Measurements from ENCODE around the gene CAPN15. TPM values are rescaled to one million over a fixed set of nuclear protein-coding genes. Genes with fewer than 3 reads are reported as not detected.
A peak's percentile ranks its signal among the peaks of the same experiment; 100 is the strongest.

The CAPN15 gene
- total and polyA plus RNA-seq, 9 of the 15 experiments (the other 6 are each of a cell fraction or from before 2014, with no cell fraction given), result 0.62 to 111 (median 14.2) TPM

DNA sequence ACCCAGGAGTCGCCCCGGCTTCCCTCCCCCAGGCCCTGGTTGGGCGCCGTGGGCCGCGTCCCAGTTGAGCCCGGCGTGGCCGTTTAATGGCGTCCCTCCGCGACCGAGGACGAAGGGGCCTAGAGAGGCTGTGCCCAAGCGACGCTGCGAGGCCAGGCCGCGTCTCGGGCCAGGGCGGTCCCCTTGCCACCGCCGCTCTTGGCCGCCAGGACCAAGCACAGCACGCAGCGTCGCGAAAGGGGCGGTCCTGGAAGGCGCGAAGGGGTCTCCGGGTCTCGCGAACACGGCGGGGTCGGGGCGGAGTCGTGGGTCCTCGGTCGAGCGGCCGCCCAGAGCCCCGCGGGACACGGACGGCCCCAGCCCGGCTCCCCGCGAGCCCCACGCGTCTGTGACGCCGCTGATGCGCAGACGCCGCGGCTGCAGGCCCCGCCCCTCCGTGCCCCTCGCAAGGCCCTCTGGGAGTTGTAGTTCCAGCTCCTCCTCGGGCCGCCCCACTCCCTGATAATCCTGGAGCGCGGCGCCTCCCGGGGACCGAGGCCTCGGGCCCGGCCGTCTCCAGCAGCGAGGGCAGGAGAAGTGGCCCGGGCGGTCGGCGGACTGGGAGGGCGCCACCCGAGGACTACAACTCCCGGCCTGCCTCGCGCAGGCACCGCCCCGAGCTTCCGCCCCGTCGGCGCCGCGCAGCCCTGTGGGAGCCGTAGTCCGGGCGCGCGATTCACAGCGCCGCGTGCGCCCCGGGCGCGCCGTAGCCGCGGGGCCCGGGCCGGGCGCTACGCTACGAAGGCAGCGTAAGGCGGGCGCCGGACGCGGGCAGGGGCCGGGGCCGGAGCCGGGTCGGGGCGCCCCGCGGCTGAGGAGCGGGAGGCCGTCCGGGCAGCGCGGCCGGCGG, at the start of gene CAPN15 (continued):
- TF ChIP-seq NR2C2 (CRISPR knock-in tag; IDR thresholded peaks at IDR 0.05) (no peak), NR2C2 (tag; IDR thresholded peaks at IDR 0.05) (peak; percentile 93), CREB1 (IDR thresholded peaks at IDR 0.05) (peak; percentile 84), CREB1 (CRISPR knock-in tag; IDR thresholded peaks at IDR 0.05) (peak; percentile 62), TOE1 (IDR thresholded peaks at IDR 0.05; ENCODE audit: borderline replicate concordance) (no peak), TOE1 (CRISPR knock-in tag; IDR thresholded peaks at IDR 0.05; ENCODE audit: borderline replicate concordance, low read depth) (no peak), KHSRP (IDR thresholded peaks at IDR 0.05) (no peak), ZNF717 (CRISPR knock-in tag; IDR thresholded peaks at IDR 0.05) (no peak), POLR2B (IDR thresholded peaks at IDR 0.05; ENCODE audit: low read depth, partially characterized antibody) (peak; percentile 32), TBP (optimal IDR thresholded peaks at IDR 0.05; ENCODE audit: low read depth, low read length) (peak; percentile 71), ZNF3 (CRISPR knock-in tag; IDR thresholded peaks at IDR 0.05) (no peak), FOXP1 (CRISPR knock-in tag; IDR thresholded peaks at IDR 0.05) (peak; percentile 60; the same call in 1 of the 2 replicates), RBM34 (IDR thresholded peaks at IDR 0.05; ENCODE audit: borderline replicate concordance, insufficient read depth, low read length) (no peak), PURB (CRISPR knock-in tag; IDR thresholded peaks at IDR 0.05; ENCODE audit: low read depth) (no peak), ELF1 (tag; IDR thresholded peaks at IDR 0.05) (peak; percentile 94), NR4A1 (CRISPR knock-in tag; IDR thresholded peaks at IDR 0.05) (no peak), NR4A1 (tag; IDR thresholded peaks at IDR 0.05) (peak; percentile 88), POLR2A (conservative IDR thresholded peaks at IDR 0.05) (peak; percentile 70)
- TF ChIP-seq, protein P1, sequence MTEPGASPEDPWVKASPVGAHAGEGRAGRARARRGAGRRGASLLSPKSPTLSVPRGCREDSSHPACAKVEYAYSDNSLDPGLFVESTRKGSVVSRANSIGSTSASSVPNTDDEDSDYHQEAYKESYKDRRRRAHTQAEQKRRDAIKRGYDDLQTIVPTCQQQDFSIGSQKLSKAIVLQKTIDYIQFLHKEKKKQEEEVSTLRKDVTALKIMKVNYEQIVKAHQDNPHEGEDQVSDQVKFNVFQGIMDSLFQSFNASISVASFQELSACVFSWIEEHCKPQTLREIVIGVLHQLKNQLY (CRISPR knock-in tag; conservative IDR thresholded peaks at IDR 0.05), result no peak
- TF ChIP-seq, protein P2, sequence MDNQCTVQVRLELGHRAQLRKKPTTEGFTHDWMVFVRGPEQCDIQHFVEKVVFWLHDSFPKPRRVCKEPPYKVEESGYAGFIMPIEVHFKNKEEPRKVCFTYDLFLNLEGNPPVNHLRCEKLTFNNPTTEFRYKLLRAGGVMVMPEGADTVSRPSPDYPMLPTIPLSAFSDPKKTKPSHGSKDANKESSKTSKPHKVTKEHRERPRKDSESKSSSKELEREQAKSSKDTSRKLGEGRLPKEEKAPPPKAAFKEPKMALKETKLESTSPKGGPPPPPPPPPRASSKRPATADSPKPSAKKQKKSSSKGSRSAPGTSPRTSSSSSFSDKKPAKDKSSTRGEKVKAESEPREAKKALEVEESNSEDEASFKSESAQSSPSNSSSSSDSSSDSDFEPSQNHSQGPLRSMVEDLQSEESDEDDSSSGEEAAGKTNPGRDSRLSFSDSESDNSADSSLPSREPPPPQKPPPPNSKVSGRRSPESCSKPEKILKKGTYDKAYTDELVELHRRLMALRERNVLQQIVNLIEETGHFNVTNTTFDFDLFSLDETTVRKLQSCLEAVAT (IDR thresholded peaks at IDR 0.05), result no peak
- TF ChIP-seq, protein P3, sequence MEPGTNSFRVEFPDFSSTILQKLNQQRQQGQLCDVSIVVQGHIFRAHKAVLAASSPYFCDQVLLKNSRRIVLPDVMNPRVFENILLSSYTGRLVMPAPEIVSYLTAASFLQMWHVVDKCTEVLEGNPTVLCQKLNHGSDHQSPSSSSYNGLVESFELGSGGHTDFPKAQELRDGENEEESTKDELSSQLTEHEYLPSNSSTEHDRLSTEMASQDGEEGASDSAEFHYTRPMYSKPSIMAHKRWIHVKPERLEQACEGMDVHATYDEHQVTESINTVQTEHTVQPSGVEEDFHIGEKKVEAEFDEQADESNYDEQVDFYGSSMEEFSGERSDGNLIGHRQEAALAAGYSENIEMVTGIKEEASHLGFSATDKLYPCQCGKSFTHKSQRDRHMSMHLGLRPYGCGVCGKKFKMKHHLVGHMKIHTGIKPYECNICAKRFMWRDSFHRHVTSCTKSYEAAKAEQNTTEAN (CRISPR knock-in tag; IDR thresholded peaks at IDR 0.05), result no peak
- TF ChIP-seq, protein P4, sequence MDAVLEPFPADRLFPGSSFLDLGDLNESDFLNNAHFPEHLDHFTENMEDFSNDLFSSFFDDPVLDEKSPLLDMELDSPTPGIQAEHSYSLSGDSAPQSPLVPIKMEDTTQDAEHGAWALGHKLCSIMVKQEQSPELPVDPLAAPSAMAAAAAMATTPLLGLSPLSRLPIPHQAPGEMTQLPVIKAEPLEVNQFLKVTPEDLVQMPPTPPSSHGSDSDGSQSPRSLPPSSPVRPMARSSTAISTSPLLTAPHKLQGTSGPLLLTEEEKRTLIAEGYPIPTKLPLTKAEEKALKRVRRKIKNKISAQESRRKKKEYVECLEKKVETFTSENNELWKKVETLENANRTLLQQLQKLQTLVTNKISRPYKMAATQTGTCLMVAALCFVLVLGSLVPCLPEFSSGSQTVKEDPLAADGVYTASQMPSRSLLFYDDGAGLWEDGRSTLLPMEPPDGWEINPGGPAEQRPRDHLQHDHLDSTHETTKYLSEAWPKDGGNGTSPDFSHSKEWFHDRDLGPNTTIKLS (IDR thresholded peaks at IDR 0.05; ENCODE audit: borderline replicate concordance, low read depth), result peak; percentile 97
- TF ChIP-seq, protein P5, sequence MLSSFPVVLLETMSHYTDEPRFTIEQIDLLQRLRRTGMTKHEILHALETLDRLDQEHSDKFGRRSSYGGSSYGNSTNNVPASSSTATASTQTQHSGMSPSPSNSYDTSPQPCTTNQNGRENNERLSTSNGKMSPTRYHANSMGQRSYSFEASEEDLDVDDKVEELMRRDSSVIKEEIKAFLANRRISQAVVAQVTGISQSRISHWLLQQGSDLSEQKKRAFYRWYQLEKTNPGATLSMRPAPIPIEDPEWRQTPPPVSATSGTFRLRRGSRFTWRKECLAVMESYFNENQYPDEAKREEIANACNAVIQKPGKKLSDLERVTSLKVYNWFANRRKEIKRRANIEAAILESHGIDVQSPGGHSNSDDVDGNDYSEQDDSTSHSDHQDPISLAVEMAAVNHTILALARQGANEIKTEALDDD (IDR thresholded peaks at IDR 0.05), result no peak

All from K562 (cell line).